Thyroid gland (tissue), 4 donors: Measurements from ENCODE around the gene KCNK18.

ENCODE experiments used
- CTCF ChIP-seq, 6 experiments: fragments of 200-600 bp in 3 of 6; fragments of 450-650 bp in 3 of 6; sonication (generic) in 3 of 6; IDR thresholded peaks; one replicate each; pipeline ENCODE4 v1.5.1; 2016 to 2019; ENCODE audit warnings: antibody characterized with exemption in 6 of 6, mild to moderate bottlenecking in 2 of 6, inconsistent platforms in 1 of 6, moderate library complexity in 1 of 6
- POLR2A ChIP-seq, 2 donors: fragments of 450-650 bp; IDR thresholded peaks; one replicate each; pipeline ENCODE4 v1.6.1; 2017; ENCODE audit warnings: antibody characterized with exemption in 2 of 2, mild to moderate bottlenecking in 2 of 2, moderate library complexity in 1 of 2

- TF ChIP-seq CTCF (IDR thresholded peaks at IDR 0.05) = no peak
- TF ChIP-seq POLR2A (IDR thresholded peaks at IDR 0.05) = no peak
Measured at GRCh38 chr10:117222552-117222951, 25.3 kb downstream of the KCNK18 start.
